ENCODE results near the gene NPR3.

DNA sequence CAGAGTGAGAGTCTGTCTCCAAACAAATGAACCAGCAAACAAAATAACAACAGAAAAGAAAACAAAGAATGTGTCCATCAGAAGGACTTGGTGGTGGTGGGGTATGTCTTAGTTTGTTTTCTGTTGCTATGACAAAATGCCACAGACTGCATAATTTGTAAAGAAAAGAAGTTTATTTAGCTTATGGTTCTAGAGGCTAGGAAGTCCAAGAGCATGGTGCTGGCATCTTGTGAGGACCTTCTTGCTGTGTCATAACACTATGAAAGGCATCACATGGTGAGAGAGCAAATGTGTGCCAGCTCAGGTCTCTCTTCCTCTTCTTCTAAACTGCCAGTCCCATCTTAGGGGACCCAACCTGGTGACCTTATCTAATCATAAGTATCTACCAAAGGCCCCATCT lies 10.5 kb downstream of the NPR3 start:
- TF ChIP-seq TAF1 (IDR thresholded peaks at IDR 0.05; ENCODE audit: low read depth, low read length) (no peak), POLR2A (IDR thresholded peaks at IDR 0.05; ENCODE audit: low read depth, low read length) (no peak), POLR2AphosphoS5 (IDR thresholded peaks at IDR 0.05; ENCODE audit: low read depth, low read length) (no peak), POU2F2 (IDR thresholded peaks at IDR 0.05; ENCODE audit: low read depth, low read length) (no peak), PAX5 (IDR thresholded peaks at IDR 0.05; ENCODE audit: insufficient read depth, low read length, severe bottlenecking) (no peak)

Data from GM12891 (cell line).